Hematopoietic multipotent progenitor cell treated with erythropoietin and hydrocortisone succinate and interleukin-3 and kit ligand, for 8 days (in vitro differentiated cells): ENCODE results near the gene LSP1.
"Not testable (repeated sequence)": the region's sequence is repeated elsewhere in the genome, so short reads cannot be mapped to it uniquely, and the experiment has no call there.

Experiments used
- DNase-seq: peaks from one replicate; pipeline ENCODE4 v3.0.0-alpha.2; 2015

The LSP1 gene

GRCh38 chr11:1852877-1853276 lies at the start of gene LSP1:
Gene LSP1, plus strand, starts transcription at chr11:1853084. Its CDS starts 61 bp downstream, at chr11:1853145.
- DNase-seq = no peak

- no peak for DNase-seq
Observed at GRCh38 chr11:1803246-1803645, 49.6 kb upstream of the LSP1 start.

- DNase-seq = not testable (repeated sequence)
Observed at GRCh38 chr11:1803835-1804519, 48.9 kb upstream of the LSP1 start.

- no peak for DNase-seq
Observed at GRCh38 chr11:1805525-1805924, 47.4 kb upstream of the LSP1 start.

- DNase-seq = peak; percentile 16
Observed at GRCh38 chr11:1807264-1807995, 45.5 kb upstream of the LSP1 start.

GRCh38 chr11:1810761-1811160 lies 42.1 kb upstream of the LSP1 start:
- DNase-seq = no peak

GRCh38 chr11:1812274-1812673 lies 40.6 kb upstream of the LSP1 start:
- no peak for DNase-seq

GRCh38 chr11:1812801-1813200 lies 40.1 kb upstream of the LSP1 start:
- DNase-seq = no peak

GRCh38 chr11:1813356-1813755 lies 39.5 kb upstream of the LSP1 start:
- not testable (repeated sequence) for DNase-seq

GRCh38 chr11:1814691-1815090 lies 38.2 kb upstream of the LSP1 start:
- DNase-seq = no peak

GRCh38 chr11:1815311-1815710 lies 37.6 kb upstream of the LSP1 start:
- no peak for DNase-seq

GRCh38 chr11:1815751-1816150 lies 37.1 kb upstream of the LSP1 start:
- DNase-seq = no peak

- DNase-seq = no peak
Observed at GRCh38 chr11:1817000-1817399, 35.9 kb upstream of the LSP1 start.

- no peak for DNase-seq
Observed at GRCh38 chr11:1817511-1817910, 35.4 kb upstream of the LSP1 start.

GRCh38 chr11:1819074-1819473 lies 33.8 kb upstream of the LSP1 start:
- DNase-seq = no peak

- no peak for DNase-seq
Observed at GRCh38 chr11:1820463-1821325, 32.2 kb upstream of the LSP1 start.

- no peak for DNase-seq
Observed at GRCh38 chr11:1821562-1821961, 31.3 kb upstream of the LSP1 start.

GRCh38 chr11:1822648-1823375 lies 30.1 kb upstream of the LSP1 start:
- no peak for DNase-seq

- no peak for DNase-seq
Observed at GRCh38 chr11:1823376-1824220, 29.3 kb upstream of the LSP1 start.

- DNase-seq = no peak
Observed at GRCh38 chr11:1824221-1825038, 28.5 kb upstream of the LSP1 start.
